Fibroblast of the aortic adventitia (primary cell): Measurements from ENCODE around the gene DHRS7. TPM values are rescaled to one million over a fixed set of nuclear protein-coding genes. Genes with fewer than 3 reads are reported as not detected.
"Not testable (repeated sequence)": the region's sequence is repeated elsewhere in the genome, so short reads cannot be mapped to it uniquely, and the experiment has no call there.

ENCODE experiments used
- DNase-seq: peaks from one replicate; pipeline ENCODE4 v3.0.0-alpha.2; 2010; ENCODE audit warnings: low read depth
- H3K4me3 ChIP-seq: 2 replicates; pipeline ENCODE4 v1.5.1; 2011; ENCODE audit warnings: low read depth, mild to moderate bottlenecking, control low read depth, low read length, moderate library complexity
- CTCF ChIP-seq: IDR thresholded peaks from 2 replicates; pipeline ENCODE4 v1.5.1; 2011; ENCODE audit warnings: mild to moderate bottlenecking, low read length, control low read depth, inconsistent platforms; ENCODE audit not compliant: insufficient read depth
- total RNA-seq: library from RNA; depleted of rRNA; stranded (reverse); fragments of >200 nt; gene quantifications from 2 replicates; pipeline ENCODE4 v1.2.3, GENCODE V29; 2012; ENCODE audit warnings: low replicate concordance

DHRS7 gene
- total RNA-seq, 1 donor: 37.5 TPM

GRCh38 chr14:60107477-60107876 lies 57.7 kb downstream of the DHRS7 start:
- TF ChIP-seq CTCF: no peak
- H3K4me3 ChIP-seq: no peak overlapping the region
- no peak for DNase-seq

GRCh38 chr14:60106339-60106738 lies 58.9 kb downstream of the DHRS7 start:
- TF ChIP-seq CTCF: no peak
- H3K4me3 ChIP-seq: no peak overlapping the region
- peak; percentile 58 for DNase-seq

- TF ChIP-seq CTCF: no peak
- peak; percentile 89 for DNase-seq
- H3K4me3 ChIP-seq: no peak overlapping the region
These were observed 62.8 kb downstream of the DHRS7 start for GRCh38 chr14:60102389-60102788.

- no peak overlapping the region for H3K4me3 ChIP-seq
- no peak for DNase-seq
- TF ChIP-seq CTCF: no peak
These were observed 63.4 kb downstream of the DHRS7 start for GRCh38 chr14:60101786-60102185.

- H3K4me3 ChIP-seq, DNase-seq: not testable (repeated sequence)
These were observed 65.3 kb downstream of the DHRS7 start for GRCh38 chr14:60099855-60100254.

- TF ChIP-seq CTCF: no peak
- H3K4me3 ChIP-seq: no peak overlapping the region
- no peak for DNase-seq
These were observed 67.2 kb downstream of the DHRS7 start for GRCh38 chr14:60097974-60098373.

GRCh38 chr14:60095781-60096450 lies 69.3 kb downstream of the DHRS7 start:
- no peak overlapping the region for H3K4me3 ChIP-seq
- TF ChIP-seq CTCF: no peak
- DNase-seq: peak; percentile 69
